ENCODE data around the gene PRSS33. TPM values are rescaled to one million over a fixed set of nuclear protein-coding genes. Genes with fewer than 3 reads are reported as not detected.

The PRSS33 gene
- total and polyA plus RNA-seq, 4 donors: 0.08 TPM; not detected in 3

- H3K36me3 ChIP-seq (ENCODE audit: control insufficient read depth in 1 of 2, insufficient read depth in 2 of 2, low read length in 1 of 2): no peaks in the 10 kb centered on the region
- WGBS, 2 donors: 46 to 53% methylated on average over 15 of the region's 15 CpGs
- H3K27ac ChIP-seq (ENCODE audit: low read depth in 1 of 2, low read length in 2 of 2): no peak overlapping the region
- H3K27me3 ChIP-seq (ENCODE audit: control insufficient read depth in 1 of 2, insufficient read depth in 2 of 2, low read length in 1 of 2): no peaks in the 10 kb centered on the region
- H3K4me3 ChIP-seq (ENCODE audit: low read length in 2 of 2): no peak overlapping the region
- ATAC-seq (ENCODE audit: low FRiP score) (no peak), DNase-seq (peak in 1 of 2 donors; percentile 40)
- H3K4me1 ChIP-seq (ENCODE audit: control insufficient read depth in 1 of 2, insufficient read depth in 2 of 2, low read length in 2 of 2): no peaks in the 10 kb centered on the region
- no peaks in the 10 kb centered on the region for H3K9me3 ChIP-seq (ENCODE audit: control insufficient read depth, low read length)
- intact Hi-C loops (cut with DNase I): no loop called here
Observed at GRCh38 chr16:2784358-2785100, 2.8 kb downstream of the PRSS33 start.

GRCh38 chr16:2783581-2784357 is 3.6 kb downstream of the PRSS33 start:
- Histone ChIP-seq H3K36me3 (ENCODE audit: control insufficient read depth in 1 of 2, insufficient read depth in 2 of 2, low read length in 1 of 2) (no peaks in the 10 kb centered on the region), H3K4me1 (ENCODE audit: control insufficient read depth in 1 of 2, insufficient read depth in 2 of 2, low read length in 2 of 2) (no peaks in the 10 kb centered on the region), H3K27ac (ENCODE audit: low read depth in 1 of 2, low read length in 2 of 2) (no peak overlapping the region), H3K27me3 (ENCODE audit: control insufficient read depth in 1 of 2, insufficient read depth in 2 of 2, low read length in 1 of 2) (no peaks in the 10 kb centered on the region), H3K9me3 (ENCODE audit: control insufficient read depth, low read length) (no peaks in the 10 kb centered on the region), H3K4me3 (ENCODE audit: low read length in 2 of 2) (no peak overlapping the region)
- DNase-seq (peak; percentile 18 to 45), ATAC-seq (ENCODE audit: low FRiP score) (no peak)
- intact Hi-C loops (cut with DNase I): no loop called here
- 90 to 92% methylated on average over 15 of the region's 15 CpGs for WGBS, 2 donors

- Histone ChIP-seq H3K4me3 (ENCODE audit: low read length in 2 of 2) (no peak overlapping the region), H3K4me1 (ENCODE audit: control insufficient read depth in 1 of 2, insufficient read depth in 2 of 2, low read length in 2 of 2) (no peaks in the 10 kb centered on the region), H3K36me3 (ENCODE audit: control insufficient read depth in 1 of 2, insufficient read depth in 2 of 2, low read length in 1 of 2) (no peaks in the 10 kb centered on the region), H3K9me3 (ENCODE audit: control insufficient read depth, low read length) (no peaks in the 10 kb centered on the region), H3K27me3 (ENCODE audit: control insufficient read depth in 1 of 2, insufficient read depth in 2 of 2, low read length in 1 of 2) (no peaks in the 10 kb centered on the region), H3K27ac (ENCODE audit: low read depth in 1 of 2, low read length in 2 of 2) (no peak overlapping the region)
- DNase-seq: peak; percentile 30 to 65
- ATAC-seq (ENCODE audit: low FRiP score): no peak
- WGBS, 2 donors: 84 to 86% methylated on average over 20 of the region's 20 CpGs
- intact Hi-C loops (cut with DNase I): no loop called here
Observed at GRCh38 chr16:2782583-2783351, 4.6 kb downstream of the PRSS33 start.

- H3K36me3 ChIP-seq (ENCODE audit: control insufficient read depth in 1 of 2, insufficient read depth in 2 of 2, low read length in 1 of 2): no peaks in the 10 kb centered on the region
- H3K9me3 ChIP-seq (ENCODE audit: control insufficient read depth, low read length): no peaks in the 10 kb centered on the region
- WGBS, 2 donors: 62 to 63% methylated on average over 17 of the region's 17 CpGs
- peak in 1 of 2 donors; percentile 16 for DNase-seq
- intact Hi-C loops (cut with DNase I): no loop called here
- H3K27ac ChIP-seq (ENCODE audit: low read depth in 1 of 2, low read length in 2 of 2): no peak overlapping the region
- H3K4me3 ChIP-seq (ENCODE audit: low read length in 2 of 2): no peak overlapping the region
- no peak for ATAC-seq (ENCODE audit: low FRiP score)
- no peaks in the 10 kb centered on the region for H3K27me3 ChIP-seq (ENCODE audit: control insufficient read depth in 1 of 2, insufficient read depth in 2 of 2, low read length in 1 of 2)
- H3K4me1 ChIP-seq (ENCODE audit: control insufficient read depth in 1 of 2, insufficient read depth in 2 of 2, low read length in 2 of 2): no peaks in the 10 kb centered on the region
Observed at GRCh38 chr16:2779978-2780898, 7.1 kb downstream of the PRSS33 start.

GRCh38 chr16:2779151-2779920 is 8.0 kb downstream of the PRSS33 start:
- Histone ChIP-seq H3K27ac (ENCODE audit: low read depth in 1 of 2, low read length in 2 of 2) (no peak overlapping the region), H3K4me3 (ENCODE audit: low read length in 2 of 2) (no peak overlapping the region), H3K9me3 (ENCODE audit: control insufficient read depth, low read length) (no peaks in the 10 kb centered on the region), H3K27me3 (ENCODE audit: control insufficient read depth in 1 of 2, insufficient read depth in 2 of 2, low read length in 1 of 2) (no peaks in the 10 kb centered on the region), H3K4me1 (ENCODE audit: control insufficient read depth in 1 of 2, insufficient read depth in 2 of 2, low read length in 2 of 2) (no peaks in the 10 kb centered on the region), H3K36me3 (ENCODE audit: control insufficient read depth in 1 of 2, insufficient read depth in 2 of 2, low read length in 1 of 2) (no peaks in the 10 kb centered on the region)
- WGBS, 2 donors: 89 to 91% methylated on average over 23 of the region's 23 CpGs
- DNase-seq (peak in 1 of 2 donors; percentile 71), ATAC-seq (ENCODE audit: low FRiP score) (no peak)
- intact Hi-C loops (cut with DNase I): no loop called here

- Histone ChIP-seq H3K4me3 (ENCODE audit: low read length in 2 of 2) (peak overlapping the region in 1 of 2 donors; percentile 87), H3K9me3 (ENCODE audit: control insufficient read depth, low read length) (no peaks in the 10 kb centered on the region), H3K36me3 (ENCODE audit: control insufficient read depth in 1 of 2, insufficient read depth in 2 of 2, low read length in 1 of 2) (no peaks in the 10 kb centered on the region), H3K4me1 (ENCODE audit: control insufficient read depth in 1 of 2, insufficient read depth in 2 of 2, low read length in 2 of 2) (no peaks in the 10 kb centered on the region), H3K27ac (ENCODE audit: low read depth in 1 of 2, low read length in 2 of 2) (no peak overlapping the region), H3K27me3 (ENCODE audit: control insufficient read depth in 1 of 2, insufficient read depth in 2 of 2, low read length in 1 of 2) (no peaks in the 10 kb centered on the region)
- 95 to 96% methylated on average over 12 of the region's 12 CpGs for WGBS, 2 donors
- ATAC-seq (ENCODE audit: low FRiP score) (no peak), DNase-seq (peak in 1 of 2 donors; percentile 64)
- intact Hi-C loops (cut with DNase I): no loop called here
Observed at GRCh38 chr16:2778630-2778958, 8.8 kb downstream of the PRSS33 start.

- no peaks in the 10 kb centered on the region for H3K36me3 ChIP-seq (ENCODE audit: control insufficient read depth in 1 of 2, insufficient read depth in 2 of 2, low read length in 1 of 2)
- intact Hi-C loops (cut with DNase I): loop anchor here in 1 of 2 donors (1.0 to 2.0 kb wide), 2 partner anchors 26 to 55 kb away; partner anchors contain the start of gene SRRM2
- H3K27ac ChIP-seq (ENCODE audit: low read depth in 1 of 2, low read length in 2 of 2): peak overlapping the region; percentile 79 to 88
- peak in 1 of 2 donors; percentile 80 for DNase-seq
- peak overlapping the region; percentile 50 to 87 for H3K4me3 ChIP-seq (ENCODE audit: low read length in 2 of 2)
- whole genome bisulfite sequencing, 2 donors: 8% methylated on average over 25 to 27 of the region's 27 CpGs
- ATAC-seq (ENCODE audit: low FRiP score): peak; percentile 48
- H3K4me1 ChIP-seq (ENCODE audit: control insufficient read depth in 1 of 2, insufficient read depth in 2 of 2, low read length in 2 of 2): no peaks in the 10 kb centered on the region
- no peaks in the 10 kb centered on the region for H3K27me3 ChIP-seq (ENCODE audit: control insufficient read depth in 1 of 2, insufficient read depth in 2 of 2, low read length in 1 of 2)
- H3K9me3 ChIP-seq (ENCODE audit: control insufficient read depth, low read length): no peaks in the 10 kb centered on the region
Observed at GRCh38 chr16:2777903-2778629, 9.3 kb downstream of the PRSS33 start.

Measured in aorta (tissue), 5 donors.